Right lobe of liver (tissue), 4 donors: ENCODE data around the gene KRTAP5-1.

Experiments
- POLR2A ChIP-seq: fragments of 450-650 bp; IDR thresholded peaks from one replicate; pipeline ENCODE4 v1.6.1; 2017; ENCODE audit warnings: antibody characterized with exemption, mild to moderate bottlenecking
- TF ChIP-seq, protein P1 (sequence below), 4 donors: fragments of 200-600 bp in 3 of 4; fragments of 450-650 bp in 1 of 4; IDR thresholded peaks; one replicate each; pipeline versions ENCODE4 v1.5.1 to v1.8.0; 2016 to 2022; ENCODE audit warnings: antibody characterized with exemption in 4 of 4, mild to moderate bottlenecking in 2 of 4
- donor health status: DM: no; HTN: no; CAD: no.
- donor health status: DM: no; HTN: no; CAD: no.
- donor health status: DM: no; HTN: yes; CAD: no.

DNA sequence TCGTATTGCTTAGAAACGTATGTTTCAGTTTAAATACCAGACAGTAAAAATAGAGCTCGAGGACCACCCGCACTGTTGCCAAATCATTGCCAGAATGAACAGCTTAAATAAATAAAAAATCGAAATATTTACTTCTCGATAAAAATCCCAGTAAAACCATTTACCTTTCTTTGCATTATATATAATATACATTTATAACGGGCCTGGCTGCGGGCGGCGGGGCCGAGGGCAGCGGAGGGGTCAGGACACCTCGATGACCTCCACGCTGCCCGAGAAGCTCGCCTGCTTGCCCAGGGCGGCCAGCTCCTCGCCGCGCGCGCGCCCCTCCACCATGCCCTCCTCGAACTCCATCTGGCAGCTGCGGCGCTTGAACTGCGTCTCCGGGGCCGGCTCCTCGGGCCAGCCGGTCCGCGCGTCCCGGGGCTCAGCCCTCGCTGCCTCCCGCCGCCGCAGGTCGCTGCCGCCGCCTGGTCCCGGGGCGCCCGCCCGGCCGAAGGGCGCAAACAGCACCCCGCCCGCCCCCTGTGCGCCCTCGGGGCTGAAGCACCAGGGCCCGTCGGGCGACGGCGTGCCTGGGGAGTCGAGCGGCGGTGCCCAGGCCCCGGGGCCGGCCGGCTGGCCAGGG lies 28.7 kb downstream of the KRTAP5-1 start:
- TF ChIP-seq POLR2A: no peak
- TF ChIP-seq, protein P1, sequence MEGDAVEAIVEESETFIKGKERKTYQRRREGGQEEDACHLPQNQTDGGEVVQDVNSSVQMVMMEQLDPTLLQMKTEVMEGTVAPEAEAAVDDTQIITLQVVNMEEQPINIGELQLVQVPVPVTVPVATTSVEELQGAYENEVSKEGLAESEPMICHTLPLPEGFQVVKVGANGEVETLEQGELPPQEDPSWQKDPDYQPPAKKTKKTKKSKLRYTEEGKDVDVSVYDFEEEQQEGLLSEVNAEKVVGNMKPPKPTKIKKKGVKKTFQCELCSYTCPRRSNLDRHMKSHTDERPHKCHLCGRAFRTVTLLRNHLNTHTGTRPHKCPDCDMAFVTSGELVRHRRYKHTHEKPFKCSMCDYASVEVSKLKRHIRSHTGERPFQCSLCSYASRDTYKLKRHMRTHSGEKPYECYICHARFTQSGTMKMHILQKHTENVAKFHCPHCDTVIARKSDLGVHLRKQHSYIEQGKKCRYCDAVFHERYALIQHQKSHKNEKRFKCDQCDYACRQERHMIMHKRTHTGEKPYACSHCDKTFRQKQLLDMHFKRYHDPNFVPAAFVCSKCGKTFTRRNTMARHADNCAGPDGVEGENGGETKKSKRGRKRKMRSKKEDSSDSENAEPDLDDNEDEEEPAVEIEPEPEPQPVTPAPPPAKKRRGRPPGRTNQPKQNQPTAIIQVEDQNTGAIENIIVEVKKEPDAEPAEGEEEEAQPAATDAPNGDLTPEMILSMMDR (IDR thresholded peaks at IDR 0.05): no peak
